Ishikawa (cell line): Measurements from ENCODE around the gene MMP2.

Experiments used
- CEBPB ChIP-seq: IDR thresholded peaks from 2 replicates; pipeline ENCODE4 v1.6.1; 2012
- CREB1 ChIP-seq: IDR thresholded peaks from 2 replicates; pipeline ENCODE4 v1.6.1; 2012; ENCODE audit warnings: low read depth
- EGR1 ChIP-seq: IDR thresholded peaks from 2 replicates; pipeline ENCODE4 v1.6.1; 2012
- EP300 ChIP-seq: IDR thresholded peaks from 2 replicates; pipeline ENCODE4 v1.6.1; 2012; ENCODE audit warnings: borderline replicate concordance
- FOXM1 ChIP-seq: IDR thresholded peaks from 2 replicates; pipeline ENCODE4 v1.6.1; 2012; ENCODE audit warnings: low read depth, borderline replicate concordance
- NFIC ChIP-seq: IDR thresholded peaks from 2 replicates; pipeline ENCODE4 v1.6.1; 2012
- RAD21 ChIP-seq: IDR thresholded peaks from 2 replicates; pipeline ENCODE4 v1.6.1; 2012; ENCODE audit warnings: low read depth
- TAF1 ChIP-seq: IDR thresholded peaks from 2 replicates; pipeline ENCODE4 v1.6.1; 2012; ENCODE audit warnings: low read depth, mild to moderate bottlenecking
- TCF12 ChIP-seq: IDR thresholded peaks from 2 replicates; pipeline ENCODE4 v1.6.1; 2012; ENCODE audit warnings: low read depth
- TEAD4 ChIP-seq: IDR thresholded peaks from 2 replicates; pipeline ENCODE4 v1.6.1; 2012
- ZBTB7A ChIP-seq: IDR thresholded peaks from 2 replicates; pipeline ENCODE4 v1.6.1; 2012; ENCODE audit warnings: low read depth
- TF ChIP-seq, protein P1 (sequence below): IDR thresholded peaks from 2 replicates; pipeline ENCODE4 v1.6.1; 2012
- TF ChIP-seq, protein P2 (sequence below): IDR thresholded peaks from 2 replicates; pipeline ENCODE4 v1.6.1; 2012; ENCODE audit warnings: low read depth, mild to moderate bottlenecking
- TF ChIP-seq, protein P3 (sequence below): IDR thresholded peaks from 2 replicates; pipeline ENCODE4 v1.6.1; 2012

Gene MMP2

GRCh38 chr16:55508941-55509931 is 30.2 kb downstream of the MMP2 start, which contains the start of gene LPCAT2:
Gene LPCAT2 (plus strand): TSS chr16:55509072. CDS start chr16:55509182, 110 bp downstream.
- no peak for TF ChIP-seq CREB1
- no peak for TF ChIP-seq TEAD4
- no peak for TF ChIP-seq FOXM1
- TF ChIP-seq, protein P1, sequence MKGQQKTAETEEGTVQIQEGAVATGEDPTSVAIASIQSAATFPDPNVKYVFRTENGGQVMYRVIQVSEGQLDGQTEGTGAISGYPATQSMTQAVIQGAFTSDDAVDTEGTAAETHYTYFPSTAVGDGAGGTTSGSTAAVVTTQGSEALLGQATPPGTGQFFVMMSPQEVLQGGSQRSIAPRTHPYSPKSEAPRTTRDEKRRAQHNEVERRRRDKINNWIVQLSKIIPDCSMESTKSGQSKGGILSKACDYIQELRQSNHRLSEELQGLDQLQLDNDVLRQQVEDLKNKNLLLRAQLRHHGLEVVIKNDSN, result no peak
- TF ChIP-seq EGR1, result no peak
- TF ChIP-seq EP300, result no peak
- no peak for TF ChIP-seq CEBPB
- TF ChIP-seq NFIC, result no peak
- TF ChIP-seq RAD21, result no peak
- TF ChIP-seq TCF12, result no peak
- TF ChIP-seq, protein P2, sequence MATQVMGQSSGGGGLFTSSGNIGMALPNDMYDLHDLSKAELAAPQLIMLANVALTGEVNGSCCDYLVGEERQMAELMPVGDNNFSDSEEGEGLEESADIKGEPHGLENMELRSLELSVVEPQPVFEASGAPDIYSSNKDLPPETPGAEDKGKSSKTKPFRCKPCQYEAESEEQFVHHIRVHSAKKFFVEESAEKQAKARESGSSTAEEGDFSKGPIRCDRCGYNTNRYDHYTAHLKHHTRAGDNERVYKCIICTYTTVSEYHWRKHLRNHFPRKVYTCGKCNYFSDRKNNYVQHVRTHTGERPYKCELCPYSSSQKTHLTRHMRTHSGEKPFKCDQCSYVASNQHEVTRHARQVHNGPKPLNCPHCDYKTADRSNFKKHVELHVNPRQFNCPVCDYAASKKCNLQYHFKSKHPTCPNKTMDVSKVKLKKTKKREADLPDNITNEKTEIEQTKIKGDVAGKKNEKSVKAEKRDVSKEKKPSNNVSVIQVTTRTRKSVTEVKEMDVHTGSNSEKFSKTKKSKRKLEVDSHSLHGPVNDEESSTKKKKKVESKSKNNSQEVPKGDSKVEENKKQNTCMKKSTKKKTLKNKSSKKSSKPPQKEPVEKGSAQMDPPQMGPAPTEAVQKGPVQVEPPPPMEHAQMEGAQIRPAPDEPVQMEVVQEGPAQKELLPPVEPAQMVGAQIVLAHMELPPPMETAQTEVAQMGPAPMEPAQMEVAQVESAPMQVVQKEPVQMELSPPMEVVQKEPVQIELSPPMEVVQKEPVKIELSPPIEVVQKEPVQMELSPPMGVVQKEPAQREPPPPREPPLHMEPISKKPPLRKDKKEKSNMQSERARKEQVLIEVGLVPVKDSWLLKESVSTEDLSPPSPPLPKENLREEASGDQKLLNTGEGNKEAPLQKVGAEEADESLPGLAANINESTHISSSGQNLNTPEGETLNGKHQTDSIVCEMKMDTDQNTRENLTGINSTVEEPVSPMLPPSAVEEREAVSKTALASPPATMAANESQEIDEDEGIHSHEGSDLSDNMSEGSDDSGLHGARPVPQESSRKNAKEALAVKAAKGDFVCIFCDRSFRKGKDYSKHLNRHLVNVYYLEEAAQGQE, result no peak
- no peak for TF ChIP-seq TAF1
- TF ChIP-seq, protein P3, sequence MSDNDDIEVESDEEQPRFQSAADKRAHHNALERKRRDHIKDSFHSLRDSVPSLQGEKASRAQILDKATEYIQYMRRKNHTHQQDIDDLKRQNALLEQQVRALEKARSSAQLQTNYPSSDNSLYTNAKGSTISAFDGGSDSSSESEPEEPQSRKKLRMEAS, result no peak

- TF ChIP-seq, protein P3, result no peak
- no peak for TF ChIP-seq CEBPB
- TF ChIP-seq CREB1, result no peak
- TF ChIP-seq TCF12, result no peak
- TF ChIP-seq, protein P2, result no peak
- no peak for TF ChIP-seq ZBTB7A
- TF ChIP-seq NFIC, result no peak
- TF ChIP-seq FOXM1, result no peak
- TF ChIP-seq EGR1, result no peak
- TF ChIP-seq RAD21, result no peak
- TF ChIP-seq EP300, result no peak
- TF ChIP-seq, protein P1, result no peak
Measured at GRCh38 chr16:55510185-55510805, 31.3 kb downstream of the MMP2 start.

- TF ChIP-seq CREB1, result no peak
- TF ChIP-seq NFIC, result no peak
- TF ChIP-seq TCF12, result no peak
- no peak for TF ChIP-seq EGR1
- TF ChIP-seq RAD21, result no peak
Measured at GRCh38 chr16:55512941-55513340, 33.9 kb downstream of the MMP2 start.

DNA sequence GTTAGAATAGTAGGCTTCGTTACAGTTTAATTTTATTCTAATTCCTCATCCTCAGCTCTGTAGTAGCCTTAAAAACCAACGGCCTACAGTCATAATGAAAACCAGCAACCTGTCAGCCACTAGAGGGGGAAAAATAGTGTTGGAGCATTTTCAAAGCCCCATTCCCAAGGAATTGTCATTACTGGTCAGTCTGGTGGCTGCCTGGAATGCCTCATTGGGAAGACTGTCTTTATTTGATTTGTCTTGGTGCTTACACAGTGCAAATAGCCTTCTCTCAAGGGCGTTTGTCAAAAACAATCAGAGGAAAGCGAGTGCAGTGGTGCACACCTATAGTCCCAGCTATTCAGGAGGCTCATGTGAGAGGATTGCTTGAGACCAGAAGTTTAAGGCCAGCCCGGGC is 34.6 kb downstream of the MMP2 start:
- TF ChIP-seq ZBTB7A, result no peak
- TF ChIP-seq FOXM1, result no peak
- TF ChIP-seq, protein P1, result no peak
- TF ChIP-seq, protein P2, result no peak
- no peak for TF ChIP-seq EP300
